HL-60 (cell line): Measurements from ENCODE around the gene DDX24.

Experiments used
- DNase-seq, 2 experiments: peaks; one replicate each; pipeline ENCODE4 v3.0.0-alpha.2; 2010 to 2020; ENCODE audit warnings: low read depth in 1 of 2, low spot score in 1 of 2
- H3K27ac ChIP-seq: fragments of 250-450 bp; sonication (Bioruptor Pico); replicated peaks from 2 replicates; pipeline ENCODE4 v1.5.1; 2020; ENCODE audit warnings: mild to moderate bottlenecking, moderate library complexity
- H3K27me3 ChIP-seq: fragments of 250-450 bp; sonication (Bioruptor Pico); 2 replicates; pipeline ENCODE4 v1.5.1; 2021; ENCODE audit warnings: mild to moderate bottlenecking, moderate library complexity; ENCODE audit not compliant: insufficient read depth, poor library complexity, severe bottlenecking
- H3K4me3 ChIP-seq: replicated peaks from 2 replicates; pipeline ENCODE4 v1.5.1; 2011; ENCODE audit warnings: mild to moderate bottlenecking, control low read depth, low read length; ENCODE audit not compliant: insufficient read depth
- GABPA ChIP-seq: IDR thresholded peaks from 2 replicates; pipeline ENCODE4 v1.6.1; 2012; ENCODE audit warnings: low read depth
- POLR2AphosphoS5 ChIP-seq: IDR thresholded peaks from 2 replicates; pipeline ENCODE4 v1.6.1; 2012; ENCODE audit warnings: low read depth
- SPI1 ChIP-seq: IDR thresholded peaks from 2 replicates; pipeline ENCODE4 v1.6.1; 2012; ENCODE audit warnings: low read depth, mild to moderate bottlenecking, borderline replicate concordance
- TF ChIP-seq, protein P1 (sequence below): IDR thresholded peaks from one replicate; pipeline ENCODE4 v1.5.1; 2011; ENCODE audit warnings: low read length, control low read depth, inconsistent platforms; ENCODE audit not compliant: insufficient read depth
- TF ChIP-seq, protein P2 (sequence below): IDR thresholded peaks from 2 replicates; pipeline ENCODE4 v1.6.1; 2012; ENCODE audit warnings: low read depth; ENCODE audit not compliant: insufficient replicate concordance

The DDX24 gene

DNA sequence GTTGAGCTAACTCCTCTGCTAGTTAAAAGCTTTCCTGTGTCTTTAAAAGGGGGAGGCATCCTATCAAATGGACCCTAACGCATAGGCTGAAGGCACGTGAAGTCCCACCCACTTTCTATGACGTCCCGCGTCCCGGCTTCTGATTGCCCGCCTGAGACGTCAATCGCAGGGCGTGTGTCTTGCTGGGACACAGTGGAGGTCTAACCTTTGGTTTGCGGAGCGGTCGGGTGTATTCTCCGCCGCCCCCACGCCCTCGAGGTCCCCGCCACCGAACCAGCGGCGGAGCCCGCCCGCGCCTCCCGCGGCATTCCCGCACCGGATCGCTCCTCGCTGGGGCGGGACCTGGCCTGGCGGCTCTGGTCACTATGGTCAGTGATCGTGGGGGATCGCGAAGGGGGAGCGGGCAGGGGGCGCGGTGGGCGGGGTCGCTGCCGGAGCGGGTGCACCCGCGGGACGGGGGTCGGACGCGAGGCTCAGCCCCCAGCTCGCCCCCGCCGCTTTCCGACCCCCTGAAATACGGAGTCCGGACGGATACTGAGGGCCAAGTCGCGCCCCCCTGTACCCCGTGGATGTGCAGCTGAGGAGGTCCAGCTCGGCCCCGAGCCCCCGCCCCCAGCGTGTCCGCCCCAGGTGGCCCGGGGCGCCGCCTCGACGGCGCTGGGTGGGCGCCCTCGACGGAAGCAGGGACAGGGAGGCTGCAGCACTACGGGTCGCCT lies 54.7 kb downstream of the DDX24 start, which contains the start of gene OTUB2:
Gene OTUB2, plus strand, starts transcription at position 168 of the 716 bp plus-strand sequence. Its CDS starts 198 bp downstream, at position 366.
- Histone ChIP-seq H3K27me3 (no peaks in the 10 kb centered on the region), H3K27ac (no peak within 1 kb of the TSS), H3K4me3 (peak within 1 kb of the TSS; percentile 63)
- TF ChIP-seq GABPA: no peak
- TF ChIP-seq, protein P1, sequence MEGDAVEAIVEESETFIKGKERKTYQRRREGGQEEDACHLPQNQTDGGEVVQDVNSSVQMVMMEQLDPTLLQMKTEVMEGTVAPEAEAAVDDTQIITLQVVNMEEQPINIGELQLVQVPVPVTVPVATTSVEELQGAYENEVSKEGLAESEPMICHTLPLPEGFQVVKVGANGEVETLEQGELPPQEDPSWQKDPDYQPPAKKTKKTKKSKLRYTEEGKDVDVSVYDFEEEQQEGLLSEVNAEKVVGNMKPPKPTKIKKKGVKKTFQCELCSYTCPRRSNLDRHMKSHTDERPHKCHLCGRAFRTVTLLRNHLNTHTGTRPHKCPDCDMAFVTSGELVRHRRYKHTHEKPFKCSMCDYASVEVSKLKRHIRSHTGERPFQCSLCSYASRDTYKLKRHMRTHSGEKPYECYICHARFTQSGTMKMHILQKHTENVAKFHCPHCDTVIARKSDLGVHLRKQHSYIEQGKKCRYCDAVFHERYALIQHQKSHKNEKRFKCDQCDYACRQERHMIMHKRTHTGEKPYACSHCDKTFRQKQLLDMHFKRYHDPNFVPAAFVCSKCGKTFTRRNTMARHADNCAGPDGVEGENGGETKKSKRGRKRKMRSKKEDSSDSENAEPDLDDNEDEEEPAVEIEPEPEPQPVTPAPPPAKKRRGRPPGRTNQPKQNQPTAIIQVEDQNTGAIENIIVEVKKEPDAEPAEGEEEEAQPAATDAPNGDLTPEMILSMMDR: no peak
- TF ChIP-seq POLR2AphosphoS5: no peak
- TF ChIP-seq, protein P2, sequence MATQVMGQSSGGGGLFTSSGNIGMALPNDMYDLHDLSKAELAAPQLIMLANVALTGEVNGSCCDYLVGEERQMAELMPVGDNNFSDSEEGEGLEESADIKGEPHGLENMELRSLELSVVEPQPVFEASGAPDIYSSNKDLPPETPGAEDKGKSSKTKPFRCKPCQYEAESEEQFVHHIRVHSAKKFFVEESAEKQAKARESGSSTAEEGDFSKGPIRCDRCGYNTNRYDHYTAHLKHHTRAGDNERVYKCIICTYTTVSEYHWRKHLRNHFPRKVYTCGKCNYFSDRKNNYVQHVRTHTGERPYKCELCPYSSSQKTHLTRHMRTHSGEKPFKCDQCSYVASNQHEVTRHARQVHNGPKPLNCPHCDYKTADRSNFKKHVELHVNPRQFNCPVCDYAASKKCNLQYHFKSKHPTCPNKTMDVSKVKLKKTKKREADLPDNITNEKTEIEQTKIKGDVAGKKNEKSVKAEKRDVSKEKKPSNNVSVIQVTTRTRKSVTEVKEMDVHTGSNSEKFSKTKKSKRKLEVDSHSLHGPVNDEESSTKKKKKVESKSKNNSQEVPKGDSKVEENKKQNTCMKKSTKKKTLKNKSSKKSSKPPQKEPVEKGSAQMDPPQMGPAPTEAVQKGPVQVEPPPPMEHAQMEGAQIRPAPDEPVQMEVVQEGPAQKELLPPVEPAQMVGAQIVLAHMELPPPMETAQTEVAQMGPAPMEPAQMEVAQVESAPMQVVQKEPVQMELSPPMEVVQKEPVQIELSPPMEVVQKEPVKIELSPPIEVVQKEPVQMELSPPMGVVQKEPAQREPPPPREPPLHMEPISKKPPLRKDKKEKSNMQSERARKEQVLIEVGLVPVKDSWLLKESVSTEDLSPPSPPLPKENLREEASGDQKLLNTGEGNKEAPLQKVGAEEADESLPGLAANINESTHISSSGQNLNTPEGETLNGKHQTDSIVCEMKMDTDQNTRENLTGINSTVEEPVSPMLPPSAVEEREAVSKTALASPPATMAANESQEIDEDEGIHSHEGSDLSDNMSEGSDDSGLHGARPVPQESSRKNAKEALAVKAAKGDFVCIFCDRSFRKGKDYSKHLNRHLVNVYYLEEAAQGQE: no peak
- no peak for TF ChIP-seq SPI1
- peak; percentile 95 to 98 for DNase-seq

DNA sequence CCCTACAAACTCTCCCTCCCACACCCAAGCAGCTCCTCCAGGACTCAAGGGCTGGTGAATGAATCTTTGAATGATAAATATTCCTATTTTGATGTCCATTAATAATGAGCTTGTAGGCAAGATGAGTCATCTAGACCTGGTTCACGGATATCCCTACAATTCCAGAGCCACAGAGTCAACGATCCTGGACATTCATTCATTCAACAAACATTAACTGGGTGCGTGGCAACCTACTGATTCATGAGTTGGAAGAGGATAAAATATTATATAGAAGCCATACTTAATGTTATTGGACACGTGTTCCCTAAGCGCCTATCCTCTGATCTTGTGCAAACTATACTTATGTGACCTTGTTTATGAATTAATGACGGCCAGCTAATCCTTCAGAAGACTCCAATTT lies 55.3 kb downstream of the DDX24 start:
- no peak for DNase-seq
- Histone ChIP-seq H3K27me3 (no peaks in the 10 kb centered on the region), H3K27ac (no peak overlapping the region), H3K4me3 (no peak overlapping the region)
- TF ChIP-seq, protein P1: no peak
- TF ChIP-seq, protein P2: no peak
- TF ChIP-seq GABPA: no peak
- TF ChIP-seq POLR2AphosphoS5: no peak
- no peak for TF ChIP-seq SPI1

DNA sequence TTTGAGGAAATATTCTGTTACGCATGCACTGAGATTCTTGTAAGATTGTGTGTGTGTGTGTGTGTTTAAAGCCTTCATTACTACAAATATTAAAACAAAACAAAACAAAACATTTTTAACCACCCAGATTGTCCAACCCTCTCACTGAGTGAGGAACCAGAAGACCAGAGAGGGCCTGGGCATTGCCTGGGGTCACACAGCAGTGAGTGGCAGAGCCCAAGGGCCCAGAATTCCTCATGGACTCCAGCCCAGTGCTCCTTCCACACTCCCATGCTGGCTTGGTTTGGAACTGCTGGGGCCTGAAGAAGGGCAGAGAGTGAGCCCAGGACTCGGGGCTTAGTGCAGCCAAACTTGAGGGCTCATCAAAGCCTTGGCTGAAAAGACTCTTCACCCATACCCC lies 56.5 kb downstream of the DDX24 start:
- H3K4me3 ChIP-seq: no peak overlapping the region
- TF ChIP-seq, protein P2: no peak
- TF ChIP-seq, protein P1: no peak
- TF ChIP-seq SPI1 (no peak), GABPA (no peak), POLR2AphosphoS5 (no peak)
- H3K27me3 ChIP-seq: no peaks in the 10 kb centered on the region
- no peak overlapping the region for H3K27ac ChIP-seq
- DNase-seq: no peak
